ENCODE data around the gene NLRP13.
"Not testable (repeated sequence)": the region's sequence is repeated elsewhere in the genome, so short reads cannot be mapped to it uniquely, and the experiment has no call there.

Gene NLRP13, protein sequence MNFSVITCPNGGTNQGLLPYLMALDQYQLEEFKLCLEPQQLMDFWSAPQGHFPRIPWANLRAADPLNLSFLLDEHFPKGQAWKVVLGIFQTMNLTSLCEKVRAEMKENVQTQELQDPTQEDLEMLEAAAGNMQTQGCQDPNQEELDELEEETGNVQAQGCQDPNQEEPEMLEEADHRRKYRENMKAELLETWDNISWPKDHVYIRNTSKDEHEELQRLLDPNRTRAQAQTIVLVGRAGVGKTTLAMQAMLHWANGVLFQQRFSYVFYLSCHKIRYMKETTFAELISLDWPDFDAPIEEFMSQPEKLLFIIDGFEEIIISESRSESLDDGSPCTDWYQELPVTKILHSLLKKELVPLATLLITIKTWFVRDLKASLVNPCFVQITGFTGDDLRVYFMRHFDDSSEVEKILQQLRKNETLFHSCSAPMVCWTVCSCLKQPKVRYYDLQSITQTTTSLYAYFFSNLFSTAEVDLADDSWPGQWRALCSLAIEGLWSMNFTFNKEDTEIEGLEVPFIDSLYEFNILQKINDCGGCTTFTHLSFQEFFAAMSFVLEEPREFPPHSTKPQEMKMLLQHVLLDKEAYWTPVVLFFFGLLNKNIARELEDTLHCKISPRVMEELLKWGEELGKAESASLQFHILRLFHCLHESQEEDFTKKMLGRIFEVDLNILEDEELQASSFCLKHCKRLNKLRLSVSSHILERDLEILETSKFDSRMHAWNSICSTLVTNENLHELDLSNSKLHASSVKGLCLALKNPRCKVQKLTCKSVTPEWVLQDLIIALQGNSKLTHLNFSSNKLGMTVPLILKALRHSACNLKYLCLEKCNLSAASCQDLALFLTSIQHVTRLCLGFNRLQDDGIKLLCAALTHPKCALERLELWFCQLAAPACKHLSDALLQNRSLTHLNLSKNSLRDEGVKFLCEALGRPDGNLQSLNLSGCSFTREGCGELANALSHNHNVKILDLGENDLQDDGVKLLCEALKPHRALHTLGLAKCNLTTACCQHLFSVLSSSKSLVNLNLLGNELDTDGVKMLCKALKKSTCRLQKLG
- 0 reads per million in 2 donors for total RNA-seq

DNA sequence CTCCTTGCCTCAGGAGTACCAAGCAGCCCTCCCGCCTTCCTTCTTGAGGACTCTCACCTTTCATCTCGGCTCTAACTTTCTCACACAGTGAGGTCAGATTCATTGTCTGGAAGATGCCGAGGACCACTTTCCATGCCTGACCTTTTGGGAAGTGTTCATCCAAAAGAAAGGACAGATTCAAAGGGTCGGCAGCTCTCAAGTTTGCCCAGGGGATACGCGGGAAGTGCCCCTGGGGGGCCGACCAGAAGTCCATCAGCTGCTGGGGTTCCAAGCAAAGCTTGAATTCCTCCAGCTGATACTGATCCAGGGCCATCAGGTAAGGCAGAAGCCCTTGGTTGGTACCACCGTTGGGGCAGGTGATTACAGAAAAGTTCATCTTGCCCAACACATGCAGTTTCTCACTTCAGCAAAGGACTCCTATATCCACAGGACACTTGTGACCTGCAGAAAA is at the start of gene NLRP13:
TSS of gene NLRP13 (minus strand) at position 401 of the 451 bp plus-strand sequence. CDS start at position 376, 25 bp downstream.
- no peak for DNase-seq

DNA sequence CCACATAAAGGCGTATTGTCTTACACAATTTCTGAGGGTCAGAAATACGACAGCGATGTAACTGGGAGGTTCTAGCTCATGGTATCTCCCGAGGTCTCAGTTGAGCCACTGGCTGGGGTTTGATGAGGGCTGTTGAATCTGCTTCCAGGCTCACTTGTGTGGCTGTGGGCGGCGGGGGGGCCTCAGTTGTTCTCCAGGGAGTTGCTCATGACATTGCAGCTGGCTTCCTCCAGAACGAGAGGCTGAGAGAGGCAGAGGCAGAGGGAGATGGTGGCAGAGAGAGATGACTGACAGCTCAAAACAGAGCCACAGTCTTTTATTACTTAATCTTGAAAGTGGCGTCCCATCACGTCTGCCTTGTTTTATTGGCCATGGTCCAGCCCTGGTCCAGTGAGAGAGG is 48.3 kb upstream of the NLRP13 start:
- no peak for DNase-seq

DNA sequence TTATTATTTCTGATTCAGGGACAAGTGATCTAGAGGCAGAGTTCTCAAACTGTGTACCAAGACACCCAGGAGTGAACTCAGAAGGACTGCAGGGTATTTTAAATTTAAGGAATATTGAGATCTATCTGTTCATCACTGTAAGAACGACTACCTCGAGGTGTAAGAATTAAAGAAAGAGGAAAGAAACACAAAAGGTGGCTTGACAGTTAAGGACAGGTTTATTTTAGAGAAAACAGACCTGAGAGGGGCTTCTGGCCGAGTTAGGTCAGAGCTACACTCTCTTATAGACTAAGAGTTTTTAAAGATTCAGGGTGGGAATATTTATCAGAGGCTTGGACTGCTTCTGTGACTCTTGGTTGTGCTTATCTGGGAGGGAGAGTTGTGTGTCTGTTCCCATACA is 41.8 kb upstream of the NLRP13 start:
- DNase-seq, result no peak

DNA sequence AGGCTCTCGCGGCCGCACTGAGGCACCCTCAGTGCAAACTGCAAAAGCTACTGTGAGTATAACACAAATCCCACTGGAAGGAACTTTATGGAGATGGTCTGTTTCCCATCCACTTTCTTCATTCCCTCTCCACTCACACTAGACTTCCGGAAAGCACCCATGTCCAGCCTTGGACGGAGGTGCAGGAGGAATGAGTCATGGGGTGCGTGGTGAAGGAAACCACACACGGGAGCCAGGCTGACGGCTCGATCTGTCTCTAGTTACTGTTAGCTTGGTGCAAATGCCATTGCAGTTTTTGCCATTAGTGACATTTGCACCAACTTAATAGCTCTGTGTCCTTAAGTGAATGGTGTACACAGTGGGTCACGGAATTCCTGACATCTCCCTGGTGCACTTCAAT is 30.1 kb upstream of the NLRP13 start:
- DNase-seq, result no peak

DNA sequence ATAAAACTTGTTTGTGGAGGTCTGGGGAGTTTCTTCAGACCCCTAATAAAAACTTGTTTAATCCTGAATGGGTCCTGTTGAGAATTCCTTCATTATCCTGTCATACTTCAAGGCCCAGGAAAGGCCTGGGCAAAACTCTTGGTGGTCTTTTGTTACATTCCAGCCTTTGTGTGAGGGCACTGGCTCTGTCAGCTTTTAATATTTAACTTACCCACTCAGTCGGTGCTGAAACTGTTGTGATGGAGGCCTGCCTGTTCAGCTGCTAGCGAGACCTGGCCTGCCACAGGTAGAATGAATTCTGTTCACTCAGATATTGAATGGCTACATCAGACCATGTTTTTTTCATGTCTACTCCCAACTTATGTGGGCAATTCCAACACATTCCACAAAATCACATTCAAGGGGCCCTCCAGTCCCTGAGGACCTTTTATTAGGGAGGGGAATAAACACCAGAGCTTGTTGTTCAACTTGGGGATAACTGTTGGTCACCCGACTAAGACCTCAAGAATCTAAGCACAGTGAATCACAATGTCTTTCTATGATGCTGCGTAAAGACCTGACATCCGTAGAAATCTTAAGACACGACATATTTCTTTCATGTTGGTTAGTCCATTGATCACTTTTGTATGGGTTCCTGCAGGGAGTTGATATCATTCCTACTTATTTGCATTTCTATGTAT is 28.0 kb upstream of the NLRP13 start:
- DNase-seq, result no peak

DNA sequence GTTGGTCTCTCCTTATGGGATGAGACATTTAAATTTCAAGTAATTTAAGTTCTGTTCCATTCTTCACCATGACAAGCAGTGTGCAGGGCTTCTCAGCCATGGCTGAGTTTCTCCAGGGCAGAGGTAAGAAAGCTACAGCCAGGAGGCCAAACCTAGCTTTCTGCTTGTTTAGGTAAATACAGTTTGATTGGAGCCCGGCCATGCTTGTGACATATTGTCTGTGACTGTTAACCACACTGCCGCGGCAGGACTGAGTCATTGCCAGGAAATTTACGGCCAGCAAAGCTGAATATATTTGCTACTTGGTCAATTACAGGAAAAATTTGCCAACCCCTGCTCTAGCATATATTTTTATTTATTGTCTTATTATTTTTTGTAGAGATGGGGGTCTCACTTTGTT is 26.2 kb upstream of the NLRP13 start:
- no peak for DNase-seq

DNA sequence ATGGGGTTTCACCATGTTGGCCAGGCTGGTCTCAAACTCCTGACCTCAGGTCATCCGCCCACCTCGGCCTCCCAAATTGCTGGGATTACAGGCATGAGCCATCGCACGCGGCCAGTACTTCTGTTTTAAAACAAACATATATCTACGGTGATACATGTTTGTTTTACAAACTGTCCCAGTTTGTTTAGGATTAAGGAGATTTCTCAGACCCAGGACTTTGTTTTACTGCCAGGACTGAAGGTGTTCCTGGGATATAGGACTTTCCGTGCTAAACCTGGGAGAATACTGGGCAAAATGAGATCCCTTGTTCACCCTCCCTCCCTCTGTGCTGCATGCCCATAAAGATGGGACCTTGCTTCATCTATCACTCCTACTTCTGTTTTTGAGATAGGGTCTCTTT is 24.3 kb upstream of the NLRP13 start:
- DNase-seq, result no peak

DNA sequence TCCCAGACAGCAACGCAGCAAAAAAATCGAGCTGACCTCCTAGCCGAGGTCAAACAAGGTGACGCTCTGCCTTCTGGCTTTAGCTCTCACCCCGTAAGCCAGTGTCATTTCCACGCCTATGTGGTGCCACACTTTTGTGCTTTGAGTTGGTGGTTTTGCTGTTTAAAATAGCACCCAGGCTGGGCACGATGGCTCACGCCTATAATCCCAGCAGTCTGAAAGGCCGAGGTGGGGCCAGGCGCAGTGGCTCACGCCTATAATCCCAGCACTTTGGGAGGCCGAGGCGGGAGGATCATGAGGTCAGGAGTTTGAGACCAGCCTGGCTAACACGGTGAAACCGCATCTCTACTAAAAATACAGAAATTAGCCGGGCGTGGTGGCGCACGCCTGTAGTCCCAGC is 18.4 kb upstream of the NLRP13 start:
- DNase-seq, result not testable (repeated sequence)

DNA sequence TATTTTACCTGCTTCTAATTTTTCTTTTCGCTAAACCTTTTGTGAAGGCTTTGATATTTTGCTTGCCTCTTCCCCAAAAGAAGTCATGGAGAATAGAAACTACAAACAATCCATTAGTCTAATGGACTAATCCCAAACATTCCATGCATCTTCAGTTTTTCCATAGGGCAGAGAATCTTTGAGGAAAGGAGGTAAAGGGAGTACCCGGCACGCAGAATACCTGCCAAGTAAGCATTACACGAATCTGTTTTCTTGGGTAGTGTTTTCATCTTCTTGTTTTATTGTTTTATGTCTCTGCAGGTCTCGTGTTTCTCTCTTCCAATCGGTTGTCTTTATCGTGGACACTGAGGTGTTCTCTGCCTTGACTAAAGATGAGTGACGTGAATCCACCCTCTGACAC is 15.4 kb upstream of the NLRP13 start, which contains the start of gene NLRP8:
TSS of gene NLRP8 (plus strand) at position 301 of the 400 bp plus-strand sequence.
- no peak for DNase-seq

DNA sequence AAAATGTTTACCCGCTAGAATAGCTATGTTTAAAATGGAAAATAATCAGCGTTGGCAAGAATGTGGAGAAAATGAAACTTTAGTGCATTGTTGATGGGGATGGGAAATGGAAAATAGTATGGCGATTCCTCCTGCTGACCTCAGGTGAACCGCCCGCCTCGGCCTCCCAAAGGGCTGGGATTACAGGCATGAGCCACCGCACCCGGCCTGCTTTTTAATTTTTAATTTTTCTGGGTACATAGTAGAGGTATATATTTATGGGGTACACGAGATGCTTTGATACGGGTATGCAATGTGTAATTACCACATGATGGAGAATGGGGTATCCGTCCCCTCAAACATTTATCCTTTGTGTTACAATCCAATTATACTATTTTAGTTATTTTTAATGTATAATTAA is 8.2 kb upstream of the NLRP13 start:
- DNase-seq, result no peak

DNA sequence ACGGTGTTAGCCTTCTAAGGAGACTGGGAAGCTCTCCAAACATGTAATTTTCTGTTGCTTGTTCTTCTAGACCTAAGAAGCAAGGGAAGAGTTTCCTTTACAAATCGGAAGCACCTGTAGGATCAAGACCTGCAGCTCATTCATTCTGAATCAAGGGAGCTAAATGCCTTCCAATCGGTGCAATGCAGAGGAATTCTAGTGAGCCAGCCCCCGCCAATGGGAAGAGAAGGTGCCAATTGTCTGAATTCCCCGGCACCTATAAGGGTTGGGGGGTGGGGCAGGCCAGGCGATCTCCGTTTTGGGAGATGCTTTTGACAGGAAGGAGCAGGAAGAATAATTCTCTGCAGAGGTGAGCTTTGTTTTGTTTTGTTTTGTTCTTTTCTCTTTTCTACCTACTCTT is 7.1 kb upstream of the NLRP13 start:
- no peak for DNase-seq

DNA sequence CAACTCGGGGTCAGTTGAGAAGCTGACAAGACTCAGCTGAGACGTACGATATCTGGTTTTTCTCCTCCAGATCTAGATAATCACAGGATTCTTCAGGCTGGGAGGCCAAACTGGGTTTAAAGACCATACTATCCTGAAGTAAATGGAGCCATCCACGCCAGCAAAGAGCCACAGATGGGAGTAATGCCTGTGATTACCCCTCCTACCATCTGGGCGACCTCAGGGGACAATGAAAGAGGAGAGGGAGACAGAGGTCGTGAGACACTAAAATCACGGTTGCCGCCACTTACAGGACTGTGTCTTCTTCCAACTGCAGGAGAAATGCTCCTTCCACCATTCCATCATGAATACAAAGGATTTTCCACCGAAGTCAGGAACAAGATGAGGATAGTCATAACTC is 3.1 kb upstream of the NLRP13 start:
- no peak for DNase-seq

DNA sequence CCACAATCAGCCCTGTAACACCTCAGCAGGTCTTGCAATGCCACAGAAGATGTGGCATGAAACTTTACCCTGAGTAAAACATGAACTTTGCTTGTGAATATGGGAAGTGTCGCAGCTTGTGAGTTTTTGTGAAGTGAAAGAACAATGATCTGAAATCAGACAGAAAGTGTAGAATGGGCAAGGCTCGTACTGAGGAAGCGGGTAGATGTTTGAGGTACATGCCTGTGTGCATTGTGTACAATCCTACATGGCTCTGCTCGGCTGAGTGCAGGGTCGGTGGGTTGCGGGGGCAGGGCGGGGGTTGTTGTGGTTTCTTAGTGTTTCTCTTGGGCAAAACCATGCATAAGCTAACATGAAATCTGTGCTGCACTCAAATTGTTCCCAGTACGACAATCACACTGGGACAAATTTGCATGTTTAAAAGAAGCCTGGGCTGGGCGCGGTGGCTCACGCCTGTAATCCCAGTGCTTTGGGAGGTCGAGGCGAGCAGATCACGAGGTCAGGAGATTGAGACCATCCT is 1.1 kb downstream of the NLRP13 start:
- DNase-seq, result peak in 1 of 5 experiments; percentile 6

DNA sequence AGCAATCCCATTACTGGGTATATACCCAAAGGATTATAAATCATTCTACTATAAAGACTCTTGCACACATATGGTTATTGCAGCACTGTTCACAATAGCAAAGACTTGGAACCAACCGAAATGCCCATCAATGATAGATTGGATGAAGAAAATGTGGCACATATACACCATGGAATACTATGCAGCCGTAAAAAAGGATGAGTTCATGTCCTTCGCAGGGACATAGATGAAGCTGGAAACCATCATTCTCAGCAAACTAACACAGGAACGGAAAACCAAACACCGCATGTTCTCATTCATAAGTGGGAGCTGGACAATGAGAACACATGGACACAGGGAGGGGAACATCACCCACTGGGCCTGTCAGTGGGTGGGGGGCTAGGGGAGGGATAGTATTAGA is 2.9 kb downstream of the NLRP13 start:
- not testable (repeated sequence) for DNase-seq

DNA sequence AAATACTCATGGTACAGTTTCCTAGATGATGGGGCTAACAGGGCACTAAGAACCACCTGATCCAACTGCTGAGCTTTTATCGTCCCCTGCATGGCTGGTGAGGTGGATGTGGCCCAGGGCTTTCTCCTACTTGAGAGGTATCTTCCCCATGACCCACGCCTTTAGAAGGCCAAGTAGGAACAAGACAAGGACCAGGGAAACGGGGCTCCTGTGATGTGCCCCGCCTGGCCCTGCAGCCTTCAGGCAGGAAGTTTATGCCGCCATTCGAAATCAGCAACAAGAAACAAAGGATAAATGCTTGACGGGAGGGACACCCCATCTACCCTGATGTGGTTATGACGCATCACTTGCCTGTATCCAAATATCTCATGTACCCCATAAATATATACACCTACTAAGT is 4.1 kb downstream of the NLRP13 start:
- DNase-seq, result no peak

DNA sequence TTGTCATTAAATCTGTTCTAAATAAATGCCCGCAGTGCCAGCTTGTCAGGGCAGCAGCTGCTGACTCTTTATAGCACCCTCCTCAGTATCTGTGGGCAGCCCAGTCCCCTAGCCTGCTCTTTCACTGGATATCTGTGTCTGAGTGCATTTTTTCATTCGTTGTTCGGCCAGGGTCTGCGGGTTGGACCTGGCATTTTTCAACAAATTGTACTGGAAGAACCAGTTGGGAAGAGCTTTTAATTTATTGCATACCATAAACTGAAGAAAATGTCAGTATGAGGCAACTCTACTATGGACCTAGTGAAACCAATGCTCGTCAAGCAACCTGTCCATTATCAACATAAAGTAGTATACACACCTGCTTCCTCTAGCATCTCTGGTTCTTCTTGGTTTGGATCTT is 8.6 kb downstream of the NLRP13 start:
- no peak for DNase-seq

DNA sequence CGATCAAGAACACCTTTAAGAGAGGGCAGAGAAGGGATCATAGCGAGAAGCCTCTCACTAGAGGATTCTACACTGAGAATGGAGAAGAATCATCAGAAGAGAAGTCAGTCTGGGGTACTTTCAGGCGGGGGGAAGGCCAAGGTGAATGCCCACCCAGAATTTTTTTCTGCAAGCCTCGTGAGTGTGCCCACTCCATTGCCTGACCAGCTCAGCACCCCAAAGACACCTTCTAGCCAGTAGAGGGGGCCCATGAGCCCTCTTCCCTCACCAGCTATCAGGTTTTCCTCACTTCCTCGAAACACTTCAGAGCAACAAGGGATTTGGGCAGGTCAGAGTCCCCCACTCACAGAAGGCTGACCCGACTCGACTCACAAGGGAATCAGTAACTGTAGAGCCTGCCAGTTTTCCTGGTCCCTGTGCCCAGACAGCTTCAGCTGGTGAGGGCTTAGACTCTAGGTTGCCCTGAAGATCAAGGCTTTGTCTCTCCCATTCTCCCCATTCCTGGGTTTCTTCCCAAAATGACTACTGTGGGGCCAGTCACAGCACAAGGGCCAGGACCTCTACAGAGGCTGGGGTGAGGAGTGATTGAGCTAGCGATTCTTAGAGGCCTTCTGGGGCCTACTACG is 18.4 kb downstream of the NLRP13 start:
- no peak for DNase-seq

DNA sequence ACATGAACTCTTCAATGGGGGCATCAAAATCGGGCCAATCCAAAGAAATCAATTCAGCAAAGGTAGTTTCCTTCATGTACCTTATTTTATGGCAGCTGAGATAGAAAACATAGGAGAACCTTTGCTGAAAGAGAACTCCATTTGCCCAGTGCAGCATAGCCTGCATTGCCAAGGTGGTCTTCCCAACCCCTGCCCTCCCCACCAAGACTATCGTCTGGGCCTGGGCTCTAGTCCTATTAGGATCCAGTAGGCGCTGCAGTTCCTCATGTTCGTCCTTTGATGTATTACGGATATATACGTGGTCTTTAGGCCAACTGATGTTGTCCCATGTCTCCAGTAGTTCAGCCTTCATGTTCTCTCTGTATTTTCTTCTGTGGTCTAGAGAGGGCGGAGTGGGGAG is 19.2 kb downstream of the NLRP13 start:
- DNase-seq, result no peak

DNA sequence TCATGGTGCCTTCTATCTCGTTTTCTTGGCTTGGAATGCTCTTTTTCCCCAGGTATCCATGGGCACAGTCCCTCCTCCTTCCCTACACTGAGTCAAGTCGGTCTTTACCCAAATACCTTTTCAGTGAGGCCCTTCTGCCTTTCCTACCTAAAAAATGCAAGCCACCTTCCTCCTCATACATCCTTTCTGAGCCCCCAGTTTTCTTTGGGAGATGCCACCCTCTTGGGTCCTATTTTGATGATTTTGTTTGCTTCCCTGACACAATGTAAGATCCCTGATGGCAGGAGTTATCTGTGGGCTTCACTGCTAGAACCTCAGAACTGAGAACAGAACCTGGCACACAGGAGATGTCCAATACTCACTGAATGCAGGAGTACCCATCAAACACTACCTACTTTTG is 22.3 kb downstream of the NLRP13 start:
- DNase-seq, result no peak

DNA sequence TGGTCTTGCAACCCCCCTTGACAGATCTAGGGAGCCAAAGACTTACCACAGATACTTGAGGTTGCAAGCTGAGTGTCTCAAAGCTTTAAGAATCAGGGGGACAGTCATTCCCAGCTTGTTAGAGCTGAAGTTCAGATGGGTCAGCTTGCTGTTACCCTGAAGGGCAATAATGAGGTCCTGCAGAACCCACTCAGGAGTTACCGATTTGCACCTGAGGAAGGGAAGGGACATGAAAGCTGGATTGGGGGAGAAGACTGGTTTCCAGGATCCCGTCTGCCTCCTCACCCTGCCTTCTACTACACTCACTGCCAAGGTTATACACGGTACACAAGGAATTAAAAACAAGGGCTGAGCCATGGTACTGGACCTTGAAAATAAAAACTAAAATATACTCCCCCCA is 24.4 kb downstream of the NLRP13 start:
- no peak for DNase-seq

DNA sequence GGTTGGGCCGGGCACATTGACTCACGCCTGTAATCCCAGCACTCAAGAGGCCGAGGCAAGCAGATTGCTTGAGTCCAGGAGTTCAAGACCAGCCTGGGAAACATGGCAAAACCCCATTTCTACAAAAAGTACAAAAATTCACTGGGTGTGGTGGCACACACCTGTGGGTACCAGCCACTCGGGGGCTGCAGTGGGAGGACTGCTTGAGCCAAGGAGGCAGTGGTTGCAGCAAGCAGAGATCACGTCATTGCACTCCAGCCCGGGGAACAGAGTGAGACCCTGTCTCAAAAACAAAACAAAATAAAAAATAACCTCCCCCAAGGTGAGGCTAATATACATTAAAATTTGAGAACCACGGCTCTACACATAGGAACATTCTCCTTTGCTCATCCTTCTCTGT is 24.9 kb downstream of the NLRP13 start:
- DNase-seq, result no peak

Data from T-helper 2 cell (primary cell).